Muscle layer of colon (tissue), 2 donors: ENCODE measurements around the gene PIK3CA.
"Not testable (repeated sequence)": the region's sequence is repeated elsewhere in the genome, so short reads cannot be mapped to it uniquely, and the experiment has no call there.

Experiments
- H3K27ac ChIP-seq: one replicate; pipeline ENCODE4 v1.7.0; 2013; ENCODE audit warnings: low read depth, mild to moderate bottlenecking, low read length, moderate library complexity
- H3K27me3 ChIP-seq, 2 donors: one replicate each; pipeline ENCODE4 v1.7.0; 2013; ENCODE audit warnings: low read length in 2 of 2, mild to moderate bottlenecking in 2 of 2; ENCODE audit not compliant: insufficient read depth in 2 of 2, control insufficient read depth in 1 of 2
- H3K36me3 ChIP-seq: one replicate; pipeline ENCODE4 v1.7.0; 2013; ENCODE audit warnings: mild to moderate bottlenecking, low read length; ENCODE audit not compliant: insufficient read depth
- H3K4me1 ChIP-seq: one replicate; pipeline ENCODE4 v1.7.0; 2013; ENCODE audit warnings: mild to moderate bottlenecking, low read length; ENCODE audit not compliant: insufficient read depth
- H3K4me3 ChIP-seq, 2 donors: one replicate each; pipeline ENCODE4 v1.7.0; 2013; ENCODE audit warnings: low read length in 2 of 2, low read depth in 1 of 2, mild to moderate bottlenecking in 1 of 2, moderate library complexity in 1 of 2
- H3K9ac ChIP-seq: one replicate; pipeline ENCODE4 v1.7.0; 2013; ENCODE audit warnings: low read length
- H3K9me3 ChIP-seq: one replicate; pipeline ENCODE4 v1.7.0; 2013; ENCODE audit warnings: mild to moderate bottlenecking, low read length
- donor health status: abdominal sarcoma.
- donor health status: Adenocarcinoma of cecum.

Gene PIK3CA

GRCh38 chr3:179147873-179148615 is at the start of gene PIK3CA:
TSS of gene PIK3CA (plus strand) at chr3:179148357. CDS start at chr3:179198826, 50,469 bp downstream.
- Histone ChIP-seq H3K9ac (peak within 1 kb of the TSS; percentile 75), H3K4me3 (peak within 1 kb of the TSS; percentile 92 to 95), H3K36me3 (no peaks in the 10 kb centered on the region), H3K27me3 (no peaks in the 10 kb centered on the region), H3K4me1 (no peaks in the 10 kb centered on the region), H3K27ac (peak within 1 kb of the TSS; percentile 99), H3K9me3 (no peaks in the 10 kb centered on the region)

DNA sequence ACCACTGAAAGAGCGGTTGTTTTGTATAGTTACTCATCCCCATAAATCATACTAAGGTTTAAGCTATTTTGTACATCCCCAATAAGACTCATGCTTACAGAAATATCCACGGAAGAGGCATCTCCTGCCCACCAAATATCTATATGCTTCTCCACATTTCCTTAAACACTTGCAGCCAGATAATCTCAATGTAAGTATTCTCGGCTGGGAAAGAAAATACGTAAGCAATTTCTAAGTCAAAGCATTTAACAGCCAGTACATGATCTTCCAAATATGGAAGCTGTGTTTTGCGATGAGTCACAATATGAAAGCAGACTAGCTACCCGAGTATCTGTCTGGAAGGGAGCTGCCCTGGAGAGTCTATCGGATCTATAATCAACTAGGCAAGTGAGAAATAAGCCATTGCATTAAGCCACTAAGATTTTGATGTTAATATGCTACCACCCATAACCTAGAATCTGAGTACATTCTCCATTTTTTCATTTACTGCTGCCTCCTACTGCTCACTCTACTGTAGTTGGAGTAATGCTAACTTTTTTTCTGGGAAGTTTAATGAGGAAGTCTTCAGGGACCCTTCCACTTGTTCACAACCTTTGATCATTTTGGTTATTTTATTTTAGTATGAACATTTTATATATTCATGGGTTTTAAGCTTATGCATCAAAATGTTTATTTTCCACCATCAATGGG is 49.6 kb upstream of the PIK3CA start:
- Histone ChIP-seq H3K9ac (no peak overlapping the region), H3K4me1 (no peaks in the 10 kb centered on the region), H3K27ac (peak overlapping the region; percentile 43), H3K9me3 (no peaks in the 10 kb centered on the region), H3K4me3 (peak overlapping the region in 1 of 2 donors; percentile 48), H3K36me3 (no peaks in the 10 kb centered on the region), H3K27me3 (no peaks in the 10 kb centered on the region)

- Histone ChIP-seq H3K4me1 (no peaks in the 10 kb centered on the region), H3K9ac (no peak overlapping the region), H3K36me3 (no peaks in the 10 kb centered on the region), H3K27ac (no peak overlapping the region), H3K9me3 (no peaks in the 10 kb centered on the region), H3K4me3 (no peak overlapping the region), H3K27me3 (no peaks in the 10 kb centered on the region)
These were observed 47.5 kb upstream of the PIK3CA start for GRCh38 chr3:179100652-179101051.

DNA sequence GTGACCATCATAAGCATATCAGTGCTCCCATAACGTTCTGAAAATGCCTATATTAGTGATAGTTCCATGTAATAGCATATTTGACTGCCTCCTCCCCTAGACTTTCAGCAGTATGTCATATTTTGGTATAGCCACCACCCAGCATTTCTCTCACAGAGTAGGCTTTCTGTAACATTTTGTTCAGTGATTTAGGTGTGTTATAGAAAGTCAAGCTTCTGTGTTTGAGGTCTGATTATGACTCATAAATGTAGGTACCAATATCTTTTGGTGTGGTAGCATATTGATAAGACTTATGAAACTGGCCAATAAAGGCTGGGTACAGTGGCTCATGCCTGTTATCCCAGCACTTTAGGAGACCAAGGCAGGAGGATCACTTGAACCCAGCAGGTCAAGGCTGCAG is 42.3 kb upstream of the PIK3CA start:
- no peaks in the 10 kb centered on the region for H3K36me3 ChIP-seq
- H3K9ac ChIP-seq = no peak overlapping the region
- H3K27ac ChIP-seq = no peak overlapping the region
- H3K9me3 ChIP-seq = no peaks in the 10 kb centered on the region
- no peaks in the 10 kb centered on the region for H3K27me3 ChIP-seq
- H3K4me1 ChIP-seq = no peaks in the 10 kb centered on the region
- no peak overlapping the region for H3K4me3 ChIP-seq

GRCh38 chr3:179107617-179108016 is 40.5 kb upstream of the PIK3CA start:
- no peak overlapping the region for H3K27ac ChIP-seq
- no peak overlapping the region for H3K4me3 ChIP-seq
- no peak overlapping the region for H3K9ac ChIP-seq
- H3K36me3 ChIP-seq = no peaks in the 10 kb centered on the region
- peaks cover 3% of the 10 kb centered on the region for H3K9me3 ChIP-seq
- no peaks in the 10 kb centered on the region for H3K4me1 ChIP-seq
- H3K27me3 ChIP-seq = no peaks in the 10 kb centered on the region

GRCh38 chr3:179108086-179108485 is 40.1 kb upstream of the PIK3CA start:
- Histone ChIP-seq H3K27ac (no peak overlapping the region), H3K27me3 (no peaks in the 10 kb centered on the region), H3K4me3 (no peak overlapping the region), H3K9me3 (peaks cover 6% of the 10 kb centered on the region), H3K4me1 (no peaks in the 10 kb centered on the region), H3K36me3 (no peaks in the 10 kb centered on the region), H3K9ac (no peak overlapping the region)

DNA sequence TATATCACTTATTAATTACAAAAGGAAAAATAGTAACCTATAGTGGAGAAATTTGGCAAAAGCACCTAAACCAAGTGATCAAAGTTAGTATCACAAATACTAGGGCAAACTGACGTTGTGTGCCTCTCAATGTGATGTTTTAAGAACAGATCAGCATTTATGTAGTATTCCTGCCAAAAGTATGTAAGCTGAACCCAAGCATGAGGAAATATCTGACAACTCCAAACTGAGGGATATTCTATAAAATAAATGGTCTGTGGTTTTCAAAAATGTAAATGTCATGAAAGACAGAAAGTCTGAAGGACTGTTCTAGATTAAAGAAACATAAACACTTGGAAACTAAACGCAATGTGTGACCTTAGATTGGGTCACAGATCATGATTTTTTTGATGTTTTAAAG is 34.3 kb upstream of the PIK3CA start:
- no peak overlapping the region for H3K4me3 ChIP-seq
- no peaks in the 10 kb centered on the region for H3K27me3 ChIP-seq
- H3K36me3 ChIP-seq = no peaks in the 10 kb centered on the region
- H3K27ac ChIP-seq = no peak overlapping the region
- H3K9ac ChIP-seq = no peak overlapping the region
- H3K9me3 ChIP-seq = peaks cover 6% of the 10 kb centered on the region
- H3K4me1 ChIP-seq = no peaks in the 10 kb centered on the region

DNA sequence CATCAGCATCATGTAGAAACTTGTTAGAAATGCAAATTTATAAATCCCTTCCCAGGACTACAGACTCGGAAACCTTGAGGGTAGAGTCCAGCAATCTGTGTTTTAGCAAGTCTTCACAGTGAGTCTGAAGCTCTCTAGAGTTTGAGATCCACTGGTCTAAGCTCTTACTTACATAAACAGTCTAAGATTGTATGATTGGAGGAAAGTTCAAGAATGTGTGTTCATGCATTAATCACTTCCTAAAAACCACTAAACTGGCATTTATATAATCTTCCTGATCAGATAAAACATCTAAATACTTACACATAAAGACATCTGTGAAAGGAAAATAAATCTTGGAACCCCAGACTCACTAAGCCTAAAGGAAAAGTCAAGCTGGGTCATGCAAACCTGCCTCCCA is 32.7 kb upstream of the PIK3CA start:
- H3K9ac ChIP-seq, H3K27me3 ChIP-seq, H3K27ac ChIP-seq, H3K4me1 ChIP-seq, H3K36me3 ChIP-seq, H3K9me3 ChIP-seq, H3K4me3 ChIP-seq: not testable (repeated sequence)

DNA sequence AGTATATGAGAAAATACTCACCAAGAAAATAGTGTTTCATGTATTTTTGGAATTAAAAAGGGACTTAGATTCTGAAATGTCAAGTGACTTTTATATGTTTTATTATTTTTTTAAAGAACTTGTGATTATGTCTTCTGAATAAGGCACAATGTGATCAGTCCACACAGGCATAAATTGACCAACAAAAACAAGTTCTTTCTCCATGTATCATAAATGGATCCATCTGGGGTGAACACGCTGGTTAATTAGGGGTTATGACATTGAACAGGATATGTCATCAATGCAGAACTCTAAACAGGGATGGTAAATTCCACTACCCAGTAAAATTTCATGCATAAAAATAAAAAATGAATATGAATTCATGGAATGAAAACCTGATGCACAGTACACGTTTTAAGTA is 31.3 kb upstream of the PIK3CA start:
- Histone ChIP-seq H3K9ac (no peak overlapping the region), H3K4me1 (no peaks in the 10 kb centered on the region), H3K27me3 (no peaks in the 10 kb centered on the region), H3K4me3 (no peak overlapping the region), H3K36me3 (no peaks in the 10 kb centered on the region), H3K27ac (no peak overlapping the region), H3K9me3 (peaks cover 6% of the 10 kb centered on the region)

GRCh38 chr3:179132191-179132890 is 15.8 kb upstream of the PIK3CA start:
- not testable (repeated sequence) for H3K27ac ChIP-seq, H3K36me3 ChIP-seq, H3K4me1 ChIP-seq, H3K4me3 ChIP-seq, H3K27me3 ChIP-seq, H3K9ac ChIP-seq, H3K9me3 ChIP-seq

DNA sequence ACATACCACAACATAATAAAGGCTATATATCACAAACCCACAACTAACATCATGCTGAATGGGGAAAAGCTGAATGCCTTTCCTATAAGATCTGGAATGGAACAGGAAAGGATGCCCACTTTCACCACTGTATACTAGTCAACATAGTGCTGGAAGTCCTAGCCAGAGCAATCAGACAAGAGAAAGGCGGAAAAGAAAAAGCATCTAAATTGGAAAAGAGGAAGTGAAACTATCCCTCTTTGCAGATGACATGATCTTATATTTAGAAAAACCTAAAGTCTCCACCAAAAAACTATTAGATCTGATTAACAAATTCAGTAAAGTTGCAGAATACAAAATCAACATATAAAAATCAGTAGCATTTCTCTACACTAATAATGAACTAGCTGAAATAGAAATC is 14.6 kb upstream of the PIK3CA start:
- Histone ChIP-seq H3K27ac (no peak overlapping the region), H3K36me3 (no peaks in the 10 kb centered on the region), H3K4me3 (no peak overlapping the region), H3K27me3 (no peaks in the 10 kb centered on the region), H3K4me1 (no peaks in the 10 kb centered on the region), H3K9me3 (no peaks in the 10 kb centered on the region), H3K9ac (no peak overlapping the region)
